OCI-LY7 (cell line): Measurements from ENCODE around the gene SVOPL. TPM values are rescaled to one million over a fixed set of nuclear protein-coding genes. Genes with fewer than 3 reads are reported as not detected.

ENCODE experiments used
- BruUV-seq: library from RNA; stranded (reverse); fragments of 400-500 nt; replicated peaks from 2 replicates; lab custom pipeline; 2021; lab: Mats Ljungman, UMichigan
- CTCF ChIA-PET: fragments of 300-600 bp; sonication (Branson Sonifier 250); formaldehyde crosslinking; loops from one replicate; lab custom pipeline; 2022; ENCODE audit warnings: antibody characterized with exemption; ENCODE audit not compliant: unreplicated experiment; lab: Charles Lee
- POLR2A ChIA-PET: fragments of 300-600 bp; sonication (Branson Sonifier 250); formaldehyde crosslinking; loops from one replicate; lab custom pipeline; 2022; ENCODE audit warnings: antibody characterized with exemption; lab: Charles Lee
- DNase-seq: peaks from one replicate; pipeline ENCODE4 v3.0.0-alpha.2; 2015; ENCODE audit warnings: low spot score
- H2AFZ ChIP-seq: fragments of 200-600 bp; sonication (generic), shearing (Covaris generic); 2 replicates; pipeline ENCODE4 v1.6.1; 2014; ENCODE audit warnings: mild to moderate bottlenecking, antibody characterized with exemption, low read length, moderate library complexity
- H3K27ac ChIP-seq: fragments of 200-600 bp; sonication (generic); 2 replicates; pipeline ENCODE4 v1.5.1; 2014; ENCODE audit warnings: mixed run types, low read depth, mild to moderate bottlenecking, moderate library complexity, low read length, inconsistent platforms; ENCODE audit not compliant: poor library complexity, severe bottlenecking
- H3K36me3 ChIP-seq: fragments of 200-600 bp; sonication (generic); 2 replicates; pipeline ENCODE4 v1.6.1; 2014; ENCODE audit warnings: mild to moderate bottlenecking, antibody characterized with exemption, low read length, moderate library complexity, mixed read lengths; ENCODE audit not compliant: insufficient read depth
- H3K4me1 ChIP-seq: fragments of 200-600 bp; sonication (generic); 2 replicates; pipeline ENCODE4 v1.5.1; 2014; ENCODE audit warnings: mild to moderate bottlenecking, low read length; ENCODE audit not compliant: insufficient read depth, poor library complexity, severe bottlenecking
- H3K4me2 ChIP-seq: fragments of 200-600 bp; sonication (generic); 2 replicates; pipeline ENCODE4 v1.6.1; 2014; ENCODE audit warnings: mild to moderate bottlenecking, low read length
- H3K4me3 ChIP-seq: fragments of 200-600 bp; sonication (generic); 2 replicates; pipeline ENCODE4 v1.5.1; 2014; ENCODE audit warnings: mild to moderate bottlenecking, low read depth, low read length; ENCODE audit not compliant: poor library complexity, severe bottlenecking
- H3K79me2 ChIP-seq: fragments of 200-600 bp; sonication (generic); 2 replicates; pipeline ENCODE4 v1.6.1; 2016; ENCODE audit warnings: low read depth, mild to moderate bottlenecking, low read length, moderate library complexity, mixed read lengths; ENCODE audit not compliant: insufficient read depth
- H3K9me2 ChIP-seq: fragments of 200-600 bp; sonication (generic); 2 replicates; pipeline ENCODE4 v1.6.1; 2016; ENCODE audit warnings: mild to moderate bottlenecking, low read length, mixed read lengths; ENCODE audit not compliant: insufficient read depth
- H3K9me3 ChIP-seq: fragments of 200-600 bp; sonication (generic); 2 replicates; pipeline ENCODE4 v1.6.1; 2014; ENCODE audit warnings: mild to moderate bottlenecking, mixed run types, low read length, mixed read lengths
- H4K20me1 ChIP-seq: fragments of 200-600 bp; sonication (generic); 2 replicates; pipeline ENCODE4 v1.6.1; 2014; ENCODE audit warnings: mild to moderate bottlenecking, antibody characterized with exemption, low read length, moderate library complexity, mixed read lengths; ENCODE audit not compliant: insufficient read depth
- CTCF ChIP-seq: fragments of 200-600 bp; sonication (generic); conservative IDR thresholded peaks from 2 replicates; pipeline ENCODE4 v1.5.1; 2014; ENCODE audit warnings: mild to moderate bottlenecking, antibody characterized with exemption, low read length, moderate library complexity, mixed read lengths
- EZH2phosphoT487 ChIP-seq: fragments of 200-600 bp; sonication (generic); IDR thresholded peaks from 2 replicates; pipeline ENCODE4 v1.6.1; 2018; ENCODE audit warnings: low read depth, borderline replicate concordance, mild to moderate bottlenecking, mixed run types, antibody characterized with exemption, low read length, moderate library complexity, mixed read lengths
- intact Hi-C: fragments of 100-400 bp; cut with micrococcal nuclease; formaldehyde crosslinking; loops from one replicate; pipeline ENCODE4 v1.10.0; 2022; ENCODE audit not compliant: unreplicated experiment
- total RNA-seq, 2 experiments: library from RNA; depleted of rRNA in 1 of 2; stranded (reverse); fragments of >200 nt in 1 of 2; shearing (Covaris generic) in 1 of 2; gene quantifications; 2 replicates each; pipeline ENCODE4 v1.2.3, GENCODE V29; 2014 to 2022

SVOPL gene
- total RNA-seq, 2 experiments from 2014 or later = not detected

GRCh38 chr7:138741453-138741735 lies 40.2 kb upstream of the SVOPL start:
- H3K36me3 ChIP-seq = no peaks in the 10 kb centered on the region
- no TSS peak for BruUV-seq
- H2AFZ ChIP-seq = no peak overlapping the region
- CTCF ChIA-PET = no interaction called here
- no peaks in the 10 kb centered on the region for H3K79me2 ChIP-seq
- TF ChIP-seq EZH2phosphoT487 = no peak
- TF ChIP-seq CTCF = no peak
- H3K9me2 ChIP-seq = no peaks in the 10 kb centered on the region
- no peak overlapping the region for H3K27ac ChIP-seq
- H3K4me3 ChIP-seq = no peak overlapping the region
- H4K20me1 ChIP-seq = no peaks in the 10 kb centered on the region
- H3K4me2 ChIP-seq = no peak overlapping the region
- H3K4me1 ChIP-seq = no peaks in the 10 kb centered on the region
- intact Hi-C loops = no loop called here
- POLR2A ChIA-PET = no interaction called here
- no peak for DNase-seq
- H3K9me3 ChIP-seq = no peaks in the 10 kb centered on the region

- no peaks in the 10 kb centered on the region for H3K9me2 ChIP-seq
- intact Hi-C loops = loop anchor here (5.0 kb wide), 2 partner anchors 127 to 733 kb away; no protein-coding TSS in a partner anchor
- no peak for DNase-seq
- CTCF ChIA-PET = no interaction called here
- H3K79me2 ChIP-seq = no peaks in the 10 kb centered on the region
- no peaks in the 10 kb centered on the region for H4K20me1 ChIP-seq
- H3K27ac ChIP-seq = no peak overlapping the region
- TF ChIP-seq EZH2phosphoT487 = no peak
- no peak for TF ChIP-seq CTCF
- no peaks in the 10 kb centered on the region for H3K9me3 ChIP-seq
- H3K4me3 ChIP-seq = no peak overlapping the region
- POLR2A ChIA-PET = interaction anchor here (0.6 kb wide), 1 partner anchor 1526 kb away, joined by 5 read pairs; no protein-coding TSS in a partner anchor
- BruUV-seq = no TSS peak
- no peaks in the 10 kb centered on the region for H3K36me3 ChIP-seq
- H3K4me1 ChIP-seq = no peaks in the 10 kb centered on the region
- no peak overlapping the region for H2AFZ ChIP-seq
- H3K4me2 ChIP-seq = no peak overlapping the region
These were observed 38.7 kb upstream of the SVOPL start for GRCh38 chr7:138739859-138740258.

DNA sequence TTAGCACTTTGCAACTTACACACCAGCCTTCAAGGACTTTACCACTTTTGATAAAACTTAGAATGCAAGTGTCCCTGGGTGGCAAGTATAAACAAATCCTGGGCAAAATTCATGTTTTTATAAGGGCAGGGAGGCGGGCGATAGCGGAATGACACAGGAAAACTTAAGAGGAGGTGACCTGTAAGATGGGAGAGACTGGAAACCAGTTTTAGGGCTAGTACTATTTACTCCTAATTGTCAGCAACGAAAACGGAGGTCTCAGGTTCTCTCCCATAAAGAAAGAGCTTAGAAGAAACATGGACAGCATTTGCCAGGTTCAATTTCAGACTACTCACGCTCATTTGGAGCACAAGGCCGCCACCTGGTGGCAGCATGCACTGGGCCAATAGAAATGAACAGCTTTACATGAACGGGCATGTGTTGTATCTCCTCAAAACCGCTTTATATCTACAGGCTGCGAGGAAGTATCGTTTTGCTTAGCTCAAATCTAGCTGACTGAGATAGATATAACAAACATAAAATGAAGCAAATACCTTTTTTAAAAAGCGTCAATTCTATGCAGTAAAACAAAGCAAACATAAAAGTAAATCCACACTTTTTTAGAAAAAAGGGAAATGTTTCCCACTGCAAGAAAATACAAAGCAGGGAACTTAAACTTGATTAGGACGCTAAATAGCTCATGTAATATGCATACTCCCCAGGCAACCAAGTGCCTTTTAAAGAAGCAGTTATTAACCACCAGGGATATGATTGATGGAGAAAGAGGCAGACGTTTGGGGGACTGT lies 37.6 kb upstream of the SVOPL start:
- intact Hi-C loops = loop anchor here (1.0 to 5.0 kb wide), 4 partner anchors 129 to 731 kb away; no protein-coding TSS in a partner anchor
- POLR2A ChIA-PET = interaction anchor here (0.9 kb wide), 1 partner anchor 574 kb away, joined by 3 read pairs; no protein-coding TSS in a partner anchor
- Histone ChIP-seq H3K4me2 (no peak overlapping the region), H3K4me1 (no peaks in the 10 kb centered on the region), H2AFZ (peak overlapping the region; percentile 17; the same call in 1 of the 2 replicates), H3K79me2 (no peaks in the 10 kb centered on the region), H3K36me3 (no peaks in the 10 kb centered on the region), H4K20me1 (no peaks in the 10 kb centered on the region), H3K27ac (no peak overlapping the region), H3K4me3 (no peak overlapping the region), H3K9me2 (no peaks in the 10 kb centered on the region), H3K9me3 (no peaks in the 10 kb centered on the region)
- no TSS peak for BruUV-seq
- CTCF ChIA-PET = interaction anchor here (1.1 to 1.5 kb wide), 3 partner anchors 27 to 578 kb away, joined by 3 to 14 read pairs (median 3); no protein-coding TSS in a partner anchor
- peak; percentile 75 for DNase-seq
- no peak for TF ChIP-seq EZH2phosphoT487
- peak; percentile 97 for TF ChIP-seq CTCF
